ENCODE results near the gene TMEM52B.

The TMEM52B gene
- total RNA-seq, result 0 to 0.05 reads per million in 2 donors

DNA sequence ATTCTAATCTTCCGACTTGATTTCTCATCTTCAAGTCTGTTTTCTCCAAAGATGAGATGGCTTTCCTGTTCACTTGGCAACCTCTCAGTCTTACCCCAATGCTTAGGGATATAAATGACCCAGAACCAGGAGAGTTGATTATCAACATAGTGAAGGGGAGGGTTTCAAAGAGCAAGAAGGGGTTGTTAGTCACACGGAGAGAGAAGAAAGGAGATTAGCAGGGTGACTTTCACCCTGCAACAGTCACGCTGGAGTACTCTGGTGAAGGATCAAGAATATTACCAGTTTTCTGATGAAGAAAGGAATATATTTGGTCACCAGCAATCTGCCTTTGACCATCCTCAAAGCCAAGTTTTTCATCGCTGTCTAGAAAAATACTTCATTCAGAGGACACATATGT, at the start of gene TMEM52B:
TSS of gene TMEM52B (plus strand) at position 212 of the 400 bp plus-strand sequence. CDS start 543 bp downstream, outside the sequence.
- no peak for DNase-seq

- DNase-seq, result no peak
Observed at GRCh38 chr12:10130042-10130441, 48.8 kb upstream of the TMEM52B start, which contains the start of gene CLEC7A. TSS of gene CLEC7A (minus strand) at chr12:10130199. CDS start at chr12:10130082, 117 bp downstream.

GRCh38 chr12:10131111-10131690, 47.6 kb upstream of the TMEM52B start:
- DNase-seq, result no peak

GRCh38 chr12:10132850-10133370, 45.9 kb upstream of the TMEM52B start:
- DNase-seq, result no peak

GRCh38 chr12:10135126-10135525, 43.7 kb upstream of the TMEM52B start:
- DNase-seq, result no peak

DNA sequence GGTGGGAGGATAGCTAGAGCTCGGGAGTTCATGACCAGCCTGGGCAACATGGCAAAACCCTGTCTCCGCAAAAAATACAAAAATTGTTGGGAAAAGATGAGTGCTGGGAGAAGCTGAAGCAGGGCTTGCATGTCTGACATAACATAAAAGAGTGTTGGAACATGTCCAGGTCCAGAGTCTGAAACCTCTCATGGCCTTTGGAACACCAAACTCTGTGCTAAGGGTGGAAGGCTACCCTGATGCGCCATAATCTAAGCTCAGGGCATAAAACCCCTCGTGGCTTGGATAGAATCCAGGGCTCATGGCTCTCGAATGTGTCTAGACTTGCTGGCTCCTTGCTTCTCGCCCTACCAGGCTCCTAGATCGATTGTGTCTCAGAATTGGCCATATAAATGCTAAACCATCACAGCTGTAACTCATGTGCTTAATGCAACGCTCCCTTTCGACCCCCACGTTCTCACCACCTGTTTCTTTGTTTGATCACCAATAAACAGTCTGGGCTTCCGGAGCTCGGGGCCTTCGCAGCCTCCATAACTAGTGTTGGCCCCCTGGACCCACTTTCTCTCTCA, 42.1 kb upstream of the TMEM52B start:
- DNase-seq, result no peak

- no peak for DNase-seq
Observed at GRCh38 chr12:10140001-10140400, 38.8 kb upstream of the TMEM52B start.

DNA sequence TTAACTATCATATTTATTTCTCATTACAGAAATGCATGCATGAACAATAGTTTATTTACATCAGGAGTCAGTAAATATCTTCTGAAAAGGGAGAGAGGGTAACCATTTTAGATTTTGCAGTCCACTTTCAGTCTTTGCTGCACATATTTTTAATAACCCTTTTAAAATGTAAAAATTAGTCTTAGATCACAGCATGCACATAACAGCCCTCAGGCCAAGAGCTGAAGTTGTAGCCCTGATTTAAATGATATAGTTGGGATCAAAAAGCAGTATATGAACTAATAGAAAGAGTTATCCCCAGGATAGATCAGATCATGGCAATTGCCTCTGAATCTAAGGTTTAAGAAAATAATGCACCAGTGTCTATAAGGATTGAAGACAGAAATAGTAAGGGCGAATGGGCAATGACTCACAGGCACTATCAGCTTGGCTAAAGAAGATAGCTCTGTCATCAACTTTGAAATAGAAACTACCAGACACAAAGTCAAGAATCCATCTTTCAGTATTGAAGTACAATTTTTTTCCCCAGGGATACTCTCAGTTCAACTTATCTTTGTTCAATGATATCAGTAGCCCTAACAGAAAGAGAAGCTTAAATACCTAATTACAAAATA, 35.7 kb upstream of the TMEM52B start:
- DNase-seq, result no peak

DNA sequence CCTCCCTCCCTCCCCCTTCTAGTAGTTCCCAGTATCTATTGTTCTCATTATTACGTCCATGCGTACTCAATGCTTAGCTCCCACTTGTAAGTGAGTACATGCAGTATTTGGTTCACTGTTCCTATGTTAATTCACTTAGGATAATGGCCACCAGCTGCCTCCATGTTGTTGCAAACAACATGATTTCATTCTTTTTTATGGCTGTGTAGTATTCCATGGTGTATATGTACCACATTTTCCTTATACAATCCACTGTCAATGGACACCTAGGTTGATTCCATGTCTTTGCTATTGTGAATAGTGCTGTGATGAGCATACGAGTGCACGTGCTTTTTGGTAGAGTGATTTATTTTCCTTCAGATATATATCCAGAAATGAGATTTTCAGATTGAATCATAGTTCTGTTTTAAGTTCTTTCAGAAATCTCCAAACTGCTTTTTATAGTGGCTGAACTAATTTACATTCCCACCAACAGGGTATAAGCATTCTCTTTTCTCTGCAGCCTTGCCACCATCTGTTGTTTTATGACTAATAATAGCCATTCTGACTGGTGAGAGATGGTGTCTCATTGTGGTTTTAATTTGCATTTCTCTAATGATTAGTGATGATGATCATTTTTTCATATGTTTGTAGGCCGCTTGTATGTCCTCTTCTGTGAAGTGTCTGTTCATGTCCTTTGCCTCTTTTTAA, 31.0 kb upstream of the TMEM52B start:
- no peak for DNase-seq

DNA sequence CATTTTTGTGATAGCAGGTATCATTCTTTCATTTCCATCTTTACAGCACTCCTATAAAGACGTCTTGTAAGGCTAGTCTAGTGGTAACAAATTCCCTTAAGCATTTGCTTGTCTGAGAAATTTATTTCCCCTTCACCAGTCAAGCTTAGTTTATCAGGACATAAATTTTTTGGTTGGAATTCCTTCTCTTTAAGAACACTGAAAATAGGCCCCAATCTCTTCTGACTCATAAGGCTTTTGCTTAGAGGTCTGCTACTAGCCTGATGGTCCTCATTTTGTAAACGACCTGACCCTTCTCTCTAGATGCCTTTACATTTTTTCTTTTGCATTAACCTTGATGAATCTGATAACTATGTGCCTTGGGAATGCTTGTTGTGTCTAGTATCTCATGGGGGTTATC, 27.2 kb upstream of the TMEM52B start:
- DNase-seq, result no peak

DNA sequence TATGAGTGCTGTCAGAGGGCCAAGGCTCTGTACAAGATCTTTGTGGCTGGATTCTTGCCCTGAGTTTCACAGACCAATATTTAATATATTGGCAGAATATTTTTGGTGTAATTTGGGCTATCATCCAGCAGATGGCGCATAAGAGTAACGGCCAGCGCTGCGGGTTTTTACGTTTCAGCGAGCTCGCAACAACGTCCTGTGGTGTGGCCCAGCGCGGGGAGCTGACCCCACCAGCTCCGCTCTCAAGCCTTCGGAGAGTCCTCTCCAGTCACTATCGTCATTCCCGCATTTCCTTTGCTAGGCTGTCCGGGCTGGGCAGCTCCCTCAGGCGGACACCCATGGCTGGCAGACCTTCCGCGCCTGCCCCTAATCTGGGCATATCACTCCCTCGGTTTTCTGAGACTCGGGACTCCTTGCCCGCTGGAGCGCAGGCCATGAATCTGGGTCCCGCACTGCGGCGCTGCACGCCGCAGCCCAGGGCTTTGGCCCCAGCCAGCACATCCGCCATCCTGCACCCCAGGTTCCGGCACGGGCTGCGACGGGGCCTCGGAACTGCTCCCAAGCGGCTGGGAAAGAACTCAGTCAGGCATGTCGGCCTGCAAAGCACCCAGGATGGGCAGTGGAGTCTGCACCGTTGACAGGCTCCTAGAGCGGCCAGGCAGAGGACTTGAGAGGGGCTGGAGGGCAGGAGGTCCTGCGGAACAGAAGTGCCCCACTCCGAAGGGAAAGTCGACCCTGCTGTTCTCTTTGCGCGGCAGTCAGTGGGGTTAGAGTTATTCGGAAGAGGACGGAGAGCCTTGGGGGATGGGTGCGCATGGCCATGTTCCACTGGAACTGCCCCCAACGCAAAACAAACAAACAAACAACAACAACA, 25.3 kb upstream of the TMEM52B start:
- DNase-seq, result peak; percentile 17

DNA sequence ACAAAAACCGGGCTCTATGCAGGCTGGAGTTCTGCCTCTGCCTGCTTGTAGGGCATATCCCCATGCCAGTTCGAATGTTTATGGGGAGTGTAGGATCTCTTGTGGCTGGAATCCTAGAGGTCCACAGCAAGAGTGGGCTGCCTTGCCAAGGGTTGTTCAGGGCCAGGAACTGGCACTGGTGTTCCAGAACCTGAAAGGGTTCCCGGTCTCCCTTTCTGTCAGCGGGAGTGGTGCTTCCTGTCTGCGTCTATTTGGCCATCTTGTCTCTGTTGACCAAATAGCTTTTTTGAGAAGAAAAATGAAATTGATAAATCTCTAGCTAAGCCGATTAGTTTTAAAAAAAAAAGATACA, 24.7 kb upstream of the TMEM52B start:
- DNase-seq, result no peak

DNA sequence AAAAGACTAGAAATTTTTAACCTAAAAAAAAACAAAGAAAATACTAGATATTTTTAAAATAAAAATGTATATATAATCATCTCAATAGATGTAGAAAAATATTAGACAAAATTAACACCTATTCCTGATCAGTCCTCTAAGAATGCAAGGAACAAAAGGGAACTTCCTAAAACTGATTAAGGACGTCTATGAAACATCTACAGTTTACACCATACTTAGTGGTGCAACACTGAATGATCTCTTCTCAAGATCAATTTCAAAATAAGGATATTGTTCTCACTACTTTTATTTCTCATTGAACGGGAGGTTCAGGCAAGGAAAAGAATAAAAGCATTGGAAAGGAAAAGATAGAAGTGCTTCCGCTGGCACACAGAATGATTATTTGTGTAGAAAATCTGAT, 22.9 kb upstream of the TMEM52B start:
- no peak for DNase-seq

- no peak for DNase-seq
Observed at GRCh38 chr12:10158406-10158805, 20.4 kb upstream of the TMEM52B start.

- DNase-seq, result no peak
Observed at GRCh38 chr12:10159280-10159679, 19.6 kb upstream of the TMEM52B start.

DNA sequence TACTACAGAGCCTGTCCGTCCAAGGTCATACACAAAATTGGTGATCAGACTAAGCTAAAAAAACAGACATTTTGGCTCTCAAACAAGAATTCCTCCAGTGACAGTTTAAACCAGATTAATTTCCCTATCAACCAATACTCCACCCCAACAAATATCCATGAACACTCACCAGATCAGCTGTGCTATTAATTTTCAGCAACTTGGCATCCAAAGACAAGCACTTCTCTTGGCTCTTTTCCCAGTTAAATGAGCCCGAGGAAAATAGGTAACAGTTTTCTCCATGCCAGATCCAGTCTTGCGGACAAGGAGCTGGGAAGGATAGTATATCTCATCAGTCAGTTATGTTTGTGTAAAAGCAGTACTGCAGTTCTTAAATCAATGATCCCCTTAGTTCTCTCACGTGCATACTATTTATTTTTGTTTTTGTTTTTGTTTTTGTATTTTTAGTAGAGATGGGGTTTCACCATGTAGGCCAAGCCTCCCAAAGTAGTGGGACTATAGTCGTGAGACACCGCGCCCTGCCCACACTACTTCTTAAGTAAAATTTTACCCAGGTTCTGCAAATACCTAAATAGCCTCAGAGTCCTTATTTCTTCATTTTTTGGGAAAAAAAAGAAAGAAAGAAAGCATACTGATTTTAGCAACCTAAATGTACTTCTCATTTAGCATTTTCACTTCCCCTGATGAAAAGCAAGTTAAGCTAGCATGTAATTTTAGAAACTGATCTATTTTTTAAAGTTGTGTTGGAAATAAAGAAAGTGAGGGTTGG, 18.0 kb upstream of the TMEM52B start:
- DNase-seq, result no peak

- DNase-seq, result no peak
Observed at GRCh38 chr12:10163084-10163483, 15.7 kb upstream of the TMEM52B start.

DNA sequence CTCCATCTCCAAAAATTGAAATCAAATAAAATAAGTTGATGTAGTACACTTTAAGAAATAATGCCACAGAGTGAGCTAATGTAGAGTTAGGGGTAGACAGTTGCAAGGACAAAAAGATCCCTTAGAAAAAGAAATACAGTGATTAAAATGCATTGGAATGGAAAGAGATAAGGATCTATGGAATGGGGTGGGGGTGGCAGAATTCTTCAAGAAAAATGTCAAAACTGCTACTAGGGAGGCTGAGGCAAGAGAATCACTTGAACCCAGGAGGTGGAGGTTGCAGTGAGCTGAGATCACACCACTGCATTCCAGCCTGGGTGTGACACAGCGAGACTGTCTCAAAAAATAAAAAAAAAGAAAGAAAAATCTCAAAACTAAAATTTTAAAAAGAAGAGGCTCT, 13.4 kb upstream of the TMEM52B start:
- no peak for DNase-seq

DNA sequence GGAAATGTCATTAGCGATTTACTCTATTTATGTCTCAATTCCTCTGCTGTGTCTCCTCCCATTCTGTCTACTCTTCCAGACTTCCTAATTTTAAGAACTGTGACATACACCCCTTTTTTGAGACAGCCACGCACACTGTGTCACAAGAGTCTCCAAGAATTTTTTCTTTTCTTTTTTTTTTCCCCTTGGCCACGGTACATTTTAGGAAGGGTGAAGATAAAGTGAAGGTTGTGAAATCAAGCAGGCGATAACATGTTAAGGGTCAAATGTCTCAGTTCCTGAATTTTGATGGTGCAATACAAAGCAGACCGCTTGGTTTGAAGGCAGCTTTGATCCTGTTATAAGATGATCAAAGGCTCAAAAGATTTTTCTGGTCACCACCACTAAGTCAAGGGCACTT, 11.2 kb upstream of the TMEM52B start:
- no peak for DNase-seq

- DNase-seq, result no peak
Observed at GRCh38 chr12:10169104-10169503, 9.7 kb upstream of the TMEM52B start.

- DNase-seq, result no peak
Observed at GRCh38 chr12:10170216-10170615, 8.6 kb upstream of the TMEM52B start.
